GM21737 (cell line): ENCODE data around the gene C16orf92.

Source experiments
- ATAC-seq: cut with Tn5 transposase; IDR thresholded peaks from one replicate; pipeline ENCODE4 v1.9.1; 2021; ENCODE audit warnings: mild to moderate bottlenecking, moderate library complexity; ENCODE audit not compliant: unreplicated experiment

C16orf92 gene

DNA sequence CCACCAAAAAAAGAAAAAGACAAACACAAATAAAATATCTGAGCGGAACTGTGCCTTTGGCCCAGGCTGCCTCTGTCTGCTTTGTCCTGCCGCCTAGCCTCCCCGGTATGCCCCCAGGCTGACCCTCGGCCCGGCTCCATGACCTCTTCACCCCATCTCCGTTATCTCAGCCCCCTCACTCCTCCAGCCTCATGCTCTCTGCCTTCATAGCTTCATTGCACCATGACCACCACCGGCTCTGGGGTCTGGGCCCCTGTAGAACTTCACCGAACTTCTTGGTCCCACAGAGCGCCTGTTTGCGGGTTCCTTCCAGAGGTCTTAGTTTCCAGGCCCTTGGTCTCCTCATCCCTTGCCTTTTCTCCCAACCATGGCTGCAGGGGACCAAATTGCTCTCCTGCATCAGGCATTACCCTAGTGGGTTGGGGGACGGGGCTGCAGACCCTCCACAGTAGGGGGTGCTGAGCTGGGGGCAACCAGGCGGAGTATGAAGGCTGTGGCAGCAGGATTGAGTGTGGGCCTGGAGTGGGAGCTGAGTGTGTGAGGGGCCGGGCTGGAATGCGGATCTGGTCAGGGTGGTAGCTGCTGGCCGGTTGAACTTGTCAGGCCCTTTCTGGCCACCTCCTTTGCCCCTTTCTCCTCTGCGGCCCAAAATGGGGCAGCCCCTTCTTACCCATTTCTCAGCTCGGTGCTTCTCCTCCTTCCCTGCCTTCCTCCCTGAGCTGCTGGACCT is 34.5 kb upstream of the C16orf92 start:
- ATAC-seq, result no peak

DNA sequence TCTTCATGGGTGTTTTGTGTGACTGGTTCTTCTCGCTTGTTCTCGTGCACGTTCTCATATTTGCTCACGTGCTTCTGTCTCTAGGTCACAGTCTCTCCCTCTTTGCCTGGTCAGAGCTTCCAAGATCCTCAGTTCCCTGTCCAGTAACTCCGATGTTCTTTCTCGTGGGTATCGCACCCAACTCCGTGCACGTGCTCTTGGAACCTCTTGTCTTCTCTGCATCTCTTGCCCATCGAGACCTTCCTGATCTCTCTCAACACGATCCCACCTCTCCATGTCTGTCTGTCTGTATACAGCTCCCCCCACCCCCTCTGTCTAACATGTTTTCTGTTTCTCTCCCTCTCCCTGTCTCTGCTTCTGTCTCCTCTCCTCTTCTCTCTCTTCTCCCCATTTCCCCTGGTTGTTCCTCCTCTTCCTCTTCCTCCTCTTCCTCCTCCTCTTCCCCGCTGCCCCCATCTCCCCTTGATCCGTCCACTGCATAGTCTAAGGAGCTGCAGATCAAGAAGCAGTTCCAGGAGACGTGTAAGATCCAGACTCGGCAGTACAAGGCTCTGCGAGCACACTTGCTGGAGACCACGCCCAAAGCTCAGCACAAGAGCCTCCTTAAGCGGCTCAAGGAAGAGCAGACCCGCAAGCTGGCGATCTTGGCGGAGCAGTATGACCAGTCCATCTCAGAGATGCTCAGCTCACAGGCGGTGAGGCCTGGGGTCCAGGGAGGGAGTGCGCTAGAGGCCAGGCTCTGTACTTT is 33.7 kb upstream of the C16orf92 start:
- ATAC-seq, result no peak

- no peak for ATAC-seq
Measured at GRCh38 chr16:29990034-29990433, 33.0 kb upstream of the C16orf92 start.

DNA sequence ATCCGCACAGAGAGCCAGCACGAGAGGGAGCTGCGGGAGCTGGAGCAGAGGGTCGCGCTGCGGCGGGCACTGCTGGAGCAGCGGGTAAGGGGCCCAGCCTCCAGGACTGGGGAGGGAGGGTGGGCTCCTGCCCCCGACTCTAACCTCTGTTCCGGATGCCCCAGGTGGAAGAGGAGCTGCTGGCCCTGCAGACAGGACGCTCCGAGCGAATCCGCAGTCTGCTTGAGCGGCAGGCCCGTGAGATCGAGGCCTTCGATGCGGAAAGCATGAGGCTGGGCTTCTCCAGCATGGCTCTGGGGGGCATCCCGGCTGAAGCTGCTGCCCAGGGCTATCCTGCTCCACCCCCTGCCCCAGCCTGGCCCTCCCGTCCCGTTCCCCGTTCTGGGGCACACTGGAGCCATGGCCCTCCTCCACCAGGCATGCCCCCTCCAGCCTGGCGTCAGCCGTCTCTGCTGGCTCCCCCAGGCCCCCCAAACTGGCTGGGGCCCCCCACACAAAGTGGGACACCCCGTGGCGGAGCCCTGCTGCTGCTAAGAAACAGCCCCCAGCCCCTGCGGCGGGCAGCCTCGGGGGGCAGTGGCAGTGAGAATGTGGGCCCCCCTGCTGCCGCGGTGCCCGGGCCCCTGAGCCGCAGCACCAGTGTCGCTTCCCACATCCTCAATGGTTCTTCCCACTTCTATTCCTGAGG is 32.0 kb upstream of the C16orf92 start:
- no peak for ATAC-seq

DNA sequence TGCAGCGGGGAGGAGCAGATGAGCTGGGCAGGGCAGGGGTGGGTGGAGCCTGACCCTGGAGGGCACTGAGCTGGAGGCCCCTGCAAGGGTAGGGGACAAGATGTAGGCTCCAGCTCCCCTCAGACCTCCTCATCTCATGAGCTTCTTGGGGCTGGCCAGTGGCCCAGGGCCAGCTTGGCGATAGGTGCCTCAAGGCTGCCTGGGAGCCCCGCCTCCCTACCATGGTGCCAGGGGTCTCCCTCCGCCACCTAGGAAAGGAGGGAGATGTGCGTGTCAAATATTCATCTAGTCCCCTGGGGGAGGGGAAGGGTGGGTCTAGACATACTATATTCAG is 31.5 kb upstream of the C16orf92 start:
- no peak for ATAC-seq

GRCh38 chr16:29992344-29992967 is 30.5 kb upstream of the C16orf92 start:
- ATAC-seq, result no peak

- ATAC-seq, result no peak
Measured at GRCh38 chr16:29993191-29993902, 29.7 kb upstream of the C16orf92 start.

DNA sequence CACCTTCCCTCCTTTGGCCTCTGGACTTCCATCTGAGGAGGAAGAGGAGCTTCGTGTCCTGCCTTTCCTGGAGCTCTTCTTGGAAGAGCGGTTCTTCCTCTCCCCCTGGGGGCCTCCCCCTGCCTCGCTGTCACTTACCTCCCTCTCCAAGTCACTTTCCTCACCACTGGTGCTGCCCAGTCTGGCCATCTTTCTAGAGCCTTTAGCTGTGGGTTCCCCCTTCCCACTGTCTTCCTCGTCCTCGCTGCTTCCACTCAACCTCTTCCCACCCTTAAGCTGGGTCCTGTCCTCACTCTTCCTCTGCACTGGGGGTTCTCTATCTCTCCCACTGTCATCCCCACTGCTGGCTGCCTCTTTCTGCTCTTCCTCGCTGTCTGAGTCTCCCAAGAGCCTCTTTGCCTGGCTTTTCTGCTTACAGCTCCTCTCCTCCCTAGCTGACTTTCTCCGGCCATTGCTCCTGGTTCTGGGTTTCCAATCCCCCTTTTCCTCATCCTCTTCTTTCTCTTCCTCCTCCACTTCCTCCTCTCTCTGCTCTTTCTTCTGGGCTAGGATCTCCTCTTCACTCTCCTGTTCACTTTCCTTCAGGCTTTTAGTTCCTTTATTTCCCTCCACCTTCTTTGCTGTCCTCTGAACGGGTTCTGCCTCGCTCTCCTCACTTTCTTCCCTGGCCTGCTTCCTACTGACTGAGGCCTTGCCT is 28.9 kb upstream of the C16orf92 start:
- no peak for ATAC-seq

GRCh38 chr16:29994600-29995323 is 28.2 kb upstream of the C16orf92 start:
- ATAC-seq, result peak; percentile 28

GRCh38 chr16:29995324-29995910 is 27.6 kb upstream of the C16orf92 start, which contains the start of gene HIRIP3:
Gene HIRIP3, minus strand, starts transcription at chr16:29995617. Its CDS starts 12 bp downstream, at chr16:29995605.
- peak; percentile 36 for ATAC-seq

- ATAC-seq, result peak; percentile 86
Measured at GRCh38 chr16:29995911-29996765, 26.9 kb upstream of the C16orf92 start, which contains the start of gene INO80E. Gene INO80E, plus strand, starts transcription at chr16:29996241. Its CDS starts 70 bp downstream, at chr16:29996311.

DNA sequence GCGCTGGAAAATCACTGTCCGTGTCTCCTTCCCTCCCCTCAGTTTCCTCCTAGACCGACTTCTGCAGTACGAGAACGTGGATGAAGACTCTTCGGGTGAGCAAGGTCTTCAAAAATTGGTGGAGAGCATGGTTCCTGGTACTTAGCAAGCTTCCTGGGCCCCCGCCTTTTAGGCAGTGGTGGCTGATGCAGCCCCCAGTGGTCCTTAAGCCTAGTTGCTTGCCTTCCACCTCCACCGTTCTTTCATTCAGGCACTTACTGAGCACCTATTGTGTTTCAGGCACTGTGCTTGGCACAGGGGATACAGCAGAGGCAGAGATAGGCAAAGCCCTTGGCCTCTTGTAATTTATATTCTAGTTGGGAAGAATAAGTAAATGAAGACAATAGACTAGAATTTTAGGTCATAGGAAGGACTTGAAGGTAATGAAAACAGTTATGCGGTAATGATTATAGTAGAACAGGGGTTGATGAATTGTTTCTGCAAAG is 26.2 kb upstream of the C16orf92 start:
- ATAC-seq, result no peak

DNA sequence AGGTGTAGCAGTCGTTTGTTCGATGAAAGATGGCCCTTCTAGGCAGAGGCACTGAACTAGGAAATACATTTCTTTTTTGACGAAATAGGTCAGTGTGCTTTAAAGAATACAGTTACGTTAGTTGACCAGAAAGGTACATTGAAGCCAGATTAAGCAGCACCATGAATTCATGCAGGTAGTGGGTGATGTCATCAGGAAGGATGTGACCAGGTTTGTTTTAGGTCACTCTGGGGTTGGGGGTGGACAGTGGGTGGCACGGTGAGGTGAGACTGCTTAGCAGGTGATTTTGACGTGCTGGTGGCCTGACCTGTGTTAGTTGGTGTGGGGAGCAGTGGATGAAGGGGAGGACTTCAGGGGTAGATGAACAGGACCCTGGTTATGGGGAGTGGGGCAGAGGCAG is 23.4 kb upstream of the C16orf92 start:
- ATAC-seq, result no peak

DNA sequence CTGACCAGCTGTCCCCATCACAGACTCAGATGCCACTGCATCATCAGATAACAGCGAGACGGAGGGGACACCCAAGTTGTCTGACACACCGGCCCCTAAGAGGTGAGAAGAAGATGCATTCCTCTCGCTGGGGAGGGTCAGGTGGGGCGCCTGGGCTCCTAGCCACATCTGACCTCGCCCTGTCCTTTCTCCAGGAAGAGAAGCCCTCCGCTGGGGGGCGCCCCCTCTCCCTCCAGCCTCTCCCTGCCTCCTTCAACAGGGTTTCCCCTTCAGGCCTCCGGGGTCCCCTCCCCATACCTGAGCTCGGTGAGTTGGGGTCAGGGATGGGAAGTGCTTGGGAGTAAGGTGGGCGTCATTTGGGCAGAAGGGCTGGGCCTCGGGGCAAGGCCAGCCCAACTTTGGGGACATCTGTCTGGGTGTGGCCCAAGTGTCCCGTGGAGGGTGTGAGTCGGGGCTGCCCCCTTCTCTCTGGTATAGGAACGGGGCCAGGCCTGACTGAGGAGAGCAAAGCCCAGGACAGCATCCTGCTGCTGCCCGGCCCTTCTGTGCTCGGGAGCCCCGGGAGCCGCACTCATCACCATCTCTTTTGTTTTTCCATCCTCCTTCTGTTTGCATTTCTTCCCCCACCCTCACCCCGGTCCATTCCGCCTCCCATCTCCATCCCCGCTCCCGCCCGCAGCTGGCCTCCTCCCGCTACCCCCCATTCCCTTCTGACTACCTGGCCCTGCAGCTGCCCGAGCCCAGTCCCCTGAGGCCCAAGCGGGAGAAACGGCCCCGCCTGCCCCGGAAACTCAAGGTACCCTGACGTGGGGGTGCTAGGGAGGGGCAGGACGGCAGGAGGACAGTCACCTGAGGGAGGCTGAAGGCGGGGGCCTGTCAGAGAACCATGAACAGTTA is 22.0 kb upstream of the C16orf92 start:
- no peak for ATAC-seq

- no peak for ATAC-seq
Measured at GRCh38 chr16:30002614-30003346, 20.2 kb upstream of the C16orf92 start.
